Suprapubic skin (tissue), 3 donors: Measurements from ENCODE around the gene PXMP4.

Experiments used
- POLR2A ChIP-seq, 2 donors: fragments of 450-650 bp; IDR thresholded peaks; one replicate each; pipeline ENCODE4 v1.6.1; 2017; ENCODE audit warnings: antibody characterized with exemption in 2 of 2, mild to moderate bottlenecking in 2 of 2, moderate library complexity in 2 of 2
- TF ChIP-seq, protein P1 (sequence below), 2 donors: fragments of 200-600 bp in 1 of 2; fragments of 450-650 bp in 1 of 2; sonication (generic) in 1 of 2; IDR thresholded peaks; one replicate each; pipeline ENCODE4 v1.5.1; 2016 to 2019; ENCODE audit warnings: antibody characterized with exemption in 2 of 2, mild to moderate bottlenecking in 1 of 2, moderate library complexity in 1 of 2

DNA sequence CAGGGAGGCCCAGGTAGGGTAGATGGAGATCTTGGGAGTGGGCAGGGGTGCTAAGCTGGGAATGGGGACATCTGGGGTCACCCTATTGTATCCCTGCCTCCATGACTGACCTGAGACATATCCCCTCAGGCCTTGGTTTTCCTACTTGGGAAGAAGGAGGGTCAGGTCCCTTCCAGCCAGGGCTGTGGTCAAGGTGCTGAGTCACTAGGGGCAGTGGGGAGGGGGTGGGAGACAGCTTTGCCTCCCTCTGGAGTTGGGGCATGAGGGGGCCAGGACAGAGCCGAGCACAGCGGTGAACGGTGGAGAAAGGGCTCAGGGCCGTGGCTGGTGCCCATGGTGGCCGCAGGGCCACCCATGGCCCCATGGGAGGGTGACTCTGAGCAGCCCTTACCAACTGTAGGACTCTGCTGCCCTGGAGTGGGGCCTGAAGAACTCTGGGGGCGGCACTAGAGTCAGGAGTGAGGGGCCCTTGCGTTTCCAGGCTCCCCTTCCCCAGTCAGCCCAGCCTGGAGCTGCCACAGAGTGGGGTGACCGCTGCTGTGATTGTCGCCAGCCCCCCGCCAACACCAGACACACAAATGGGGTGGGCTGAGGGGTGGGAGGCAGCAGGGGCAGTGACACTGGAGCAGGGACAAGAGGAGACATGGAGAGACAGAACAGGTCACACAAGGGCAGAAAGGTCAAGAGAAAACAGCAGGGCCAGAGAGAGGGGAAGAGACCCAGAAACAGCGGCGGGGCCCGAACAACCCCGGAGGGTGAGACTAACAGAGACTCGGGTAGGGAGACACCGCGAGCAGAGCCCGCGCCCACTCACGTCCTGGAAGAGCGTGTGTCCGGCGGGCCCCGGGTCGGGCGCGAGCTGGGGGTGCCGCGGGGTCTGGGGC lies 46.5 kb downstream of the PXMP4 start:
- TF ChIP-seq, protein P1, sequence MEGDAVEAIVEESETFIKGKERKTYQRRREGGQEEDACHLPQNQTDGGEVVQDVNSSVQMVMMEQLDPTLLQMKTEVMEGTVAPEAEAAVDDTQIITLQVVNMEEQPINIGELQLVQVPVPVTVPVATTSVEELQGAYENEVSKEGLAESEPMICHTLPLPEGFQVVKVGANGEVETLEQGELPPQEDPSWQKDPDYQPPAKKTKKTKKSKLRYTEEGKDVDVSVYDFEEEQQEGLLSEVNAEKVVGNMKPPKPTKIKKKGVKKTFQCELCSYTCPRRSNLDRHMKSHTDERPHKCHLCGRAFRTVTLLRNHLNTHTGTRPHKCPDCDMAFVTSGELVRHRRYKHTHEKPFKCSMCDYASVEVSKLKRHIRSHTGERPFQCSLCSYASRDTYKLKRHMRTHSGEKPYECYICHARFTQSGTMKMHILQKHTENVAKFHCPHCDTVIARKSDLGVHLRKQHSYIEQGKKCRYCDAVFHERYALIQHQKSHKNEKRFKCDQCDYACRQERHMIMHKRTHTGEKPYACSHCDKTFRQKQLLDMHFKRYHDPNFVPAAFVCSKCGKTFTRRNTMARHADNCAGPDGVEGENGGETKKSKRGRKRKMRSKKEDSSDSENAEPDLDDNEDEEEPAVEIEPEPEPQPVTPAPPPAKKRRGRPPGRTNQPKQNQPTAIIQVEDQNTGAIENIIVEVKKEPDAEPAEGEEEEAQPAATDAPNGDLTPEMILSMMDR (IDR thresholded peaks at IDR 0.05) = no peak
- TF ChIP-seq POLR2A (IDR thresholded peaks at IDR 0.05) = no peak
